ENCODE data around the gene NDUFS3.
A peak's percentile ranks its signal among the peaks of the same experiment; 100 is the strongest.

The NDUFS3 gene

DNA sequence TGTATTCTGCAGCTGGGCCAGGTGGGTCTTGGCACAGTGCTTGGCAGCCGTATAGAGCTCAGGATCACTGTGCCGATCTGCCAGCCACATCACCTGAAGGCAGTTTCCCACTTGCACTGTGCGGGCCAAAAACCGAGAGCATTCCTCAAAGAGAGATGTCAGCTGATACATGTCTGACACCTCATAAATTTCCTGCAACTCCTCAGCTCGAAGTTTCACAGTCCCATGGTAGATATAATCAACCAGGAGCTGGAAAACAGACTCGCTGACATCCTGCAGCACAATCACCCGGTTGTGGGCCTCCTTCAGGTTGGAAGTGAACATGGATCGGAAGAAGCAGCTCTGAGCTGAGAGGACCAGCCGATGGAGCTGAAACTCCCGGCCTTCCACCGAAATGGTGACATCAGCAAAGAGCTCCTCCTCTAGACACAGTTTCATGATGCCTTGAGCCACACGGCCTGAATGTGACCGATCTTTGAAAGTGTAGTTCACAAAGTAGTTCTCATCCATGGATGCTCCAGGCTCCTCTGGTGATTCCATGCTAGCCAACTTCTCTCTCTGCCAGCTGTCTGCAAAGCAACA is 1.3 kb upstream of the NDUFS3 start:
- peaks cover 64 to 79% (median 76%) of the 10 kb centered on the region in 11 experiments for H3K36me3 ChIP-seq

DNA sequence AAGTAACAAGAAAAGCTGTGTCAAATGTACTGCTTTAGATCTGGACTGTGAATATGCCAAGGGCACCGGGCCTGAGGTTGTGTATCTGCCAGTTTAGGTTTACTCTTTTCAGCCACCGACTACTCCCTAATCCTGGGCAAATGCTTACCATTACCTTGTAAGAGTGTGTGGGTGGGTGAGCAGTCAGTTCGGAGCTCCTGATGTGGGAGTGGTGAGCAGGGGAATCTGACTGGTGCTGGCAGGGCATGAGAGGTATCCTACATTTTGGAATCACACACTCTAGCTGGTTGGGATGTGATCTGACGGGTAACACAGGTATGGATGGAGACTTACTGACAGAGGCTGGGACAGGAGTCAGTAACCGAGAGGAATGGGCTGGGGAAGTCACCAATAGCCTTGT is 5.0 kb downstream of the NDUFS3 start:
- Histone ChIP-seq H3K4me3 (no peak overlapping the region), H3K9me3 (replicated peaks in 1 of 11) (no peaks in the 10 kb centered on the region), H3K36me3 (peaks cover 52 to 70% (median 62%) of the 10 kb centered on the region in 11 experiments), H3K4me2 (no peak overlapping the region), H3K27ac (no peak overlapping the region), H3K9ac (no peak overlapping the region), H3K4me1 (peaks cover 24 to 35% (median 27%) of the 10 kb centered on the region in 10 experiments), H4K20me1 (peaks cover 0 to 52% (median 13%) of the 10 kb centered on the region in 11 experiments; a peak in 11 of 22 replicates), H3K27me3 (no peaks in the 10 kb centered on the region)
- TF ChIP-seq Cebpa-rat (IDR thresholded peaks at IDR 0.05) = no peak

More for the DNA sequence above, 1.3 kb upstream of the NDUFS3 start:
- Histone ChIP-seq H3K9me3 (replicated peaks in 1 of 11) (no peaks in the 10 kb centered on the region), H3K9ac (peak overlapping the region; percentile 91 to 98 (median 94); a peak in 20 of 22 replicates), H3K4me2 (peak overlapping the region; percentile 75 to 99 (median 94)), H3K4me3 (peak overlapping the region; percentile 86 to 100 (median 95)), H3K27ac (peak overlapping the region in 2 of 11 experiments; percentile 88 to 94; a peak in 3 of 22 replicates), H4K20me1 (peaks cover 11 to 57% (median 17%) of the 10 kb centered on the region in 11 experiments; a peak in 17 of 22 replicates), H3K4me1 (peaks cover 32 to 36% (median 34%) of the 10 kb centered on the region in 10 experiments), H3K27me3 (no peaks in the 10 kb centered on the region)
- no peak for TF ChIP-seq Cebpa-rat (IDR thresholded peaks at IDR 0.05)

DNA sequence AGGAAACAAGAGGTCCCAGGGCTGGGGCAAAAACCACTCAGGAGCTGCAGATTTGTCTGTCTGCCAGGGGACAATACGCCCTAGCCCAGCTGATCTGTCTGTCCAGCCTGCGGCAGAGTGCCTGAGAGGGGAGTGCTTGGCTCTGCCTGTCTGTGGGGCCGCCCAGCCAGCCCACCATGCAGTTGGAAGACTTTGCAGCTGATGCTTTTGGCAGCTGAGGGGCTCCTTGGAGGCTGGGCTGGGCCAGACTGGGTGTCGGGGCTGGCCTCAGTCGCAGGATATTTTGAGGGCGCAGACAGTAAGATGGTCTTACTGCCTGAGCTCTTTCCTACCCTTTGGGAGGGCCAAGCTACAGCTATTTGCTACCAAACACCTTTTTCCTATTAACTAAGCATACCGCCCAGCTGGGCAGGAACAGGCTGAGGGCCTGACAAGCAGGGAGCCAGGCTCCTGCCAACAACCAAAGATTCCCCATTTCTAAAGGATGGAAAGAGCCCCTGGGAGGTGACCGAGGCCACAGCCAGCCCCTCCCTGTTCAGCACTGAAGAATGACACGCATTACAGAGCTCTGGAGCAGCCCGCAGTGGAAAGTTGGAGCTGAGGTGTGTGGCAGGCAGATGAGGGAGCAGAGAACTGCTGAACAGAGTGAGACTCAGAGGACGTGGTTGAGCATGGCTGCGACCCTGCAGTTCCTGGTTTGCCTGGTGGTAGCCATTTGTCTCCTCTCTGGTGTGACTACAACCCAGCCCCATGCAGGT is 7.4 kb downstream of the NDUFS3 start, which contains the start of gene FAM180B:
FAM180B (plus strand) TSS at position 581 of the 758 bp plus-strand sequence; CDS start at position 672, 91 bp downstream.
- H3K4me1 ChIP-seq = peaks cover 17 to 26% (median 23%) of the 10 kb centered on the region in 10 experiments
- peak within 1 kb of the TSS in 8 of 11 experiments; percentile 13 to 49 (median 30); a peak in 6 of 22 replicates for H3K27ac ChIP-seq
- 0 out of 22 replicates have a peak, but pooled peaks cover 0 to 2% (median 0%) of the 10 kb centered on the region in 11 experiments for H3K27me3 ChIP-seq

DNA sequence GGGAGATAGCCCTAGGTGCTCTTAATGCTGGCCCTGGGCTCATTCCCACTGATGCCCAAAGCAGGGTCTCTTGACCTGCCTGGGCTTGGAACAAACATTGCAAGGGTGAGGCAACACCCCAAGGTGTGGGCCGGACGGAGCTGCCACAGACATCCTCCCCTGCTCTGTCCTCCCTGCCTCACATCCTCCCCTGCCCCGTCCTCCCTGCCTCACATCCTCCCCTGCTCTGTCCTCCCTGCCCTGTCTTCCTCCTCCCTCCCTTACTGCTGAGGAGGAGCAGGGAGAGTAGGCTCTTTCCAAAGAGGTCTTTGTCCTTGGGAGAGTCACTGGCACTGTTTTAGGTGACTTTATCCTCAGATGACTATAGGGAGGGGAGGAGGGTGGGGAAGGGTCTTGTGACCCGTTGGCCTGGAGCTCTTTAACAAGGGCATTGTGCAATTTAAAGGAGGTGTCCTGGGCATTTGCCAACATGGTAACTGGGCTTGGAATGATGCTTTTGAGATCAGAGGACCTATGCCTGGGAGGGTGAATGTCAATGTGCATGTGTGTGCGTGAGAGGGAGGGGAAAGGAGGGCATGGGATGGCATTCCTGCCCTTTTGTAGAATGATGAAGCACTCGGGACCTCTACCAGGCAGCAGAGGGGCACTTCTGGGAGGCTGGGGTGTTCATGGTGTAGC is 8.3 kb downstream of the NDUFS3 start:
- H3K27me3 ChIP-seq = peaks cover 4 to 11% (median 7%) of the 10 kb centered on the region in 11 experiments
- peak overlapping the region; percentile 4 to 83 (median 41); a peak in 17 of 22 replicates for H3K4me2 ChIP-seq
- peaks cover 26 to 35% (median 32%) of the 10 kb centered on the region in 10 experiments for H3K4me1 ChIP-seq
- H3K36me3 ChIP-seq = peaks cover 32 to 57% (median 43%) of the 10 kb centered on the region in 11 experiments
- H3K4me3 ChIP-seq = no peak overlapping the region
- peaks cover 0 to 28% (median 13%) of the 10 kb centered on the region in 11 experiments; a peak in 11 of 22 replicates for H4K20me1 ChIP-seq
- peak overlapping the region in 8 of 11 experiments; percentile 13 to 49 (median 30); a peak in 6 of 22 replicates for H3K27ac ChIP-seq
- no peak for TF ChIP-seq Cebpa-rat (IDR thresholded peaks at IDR 0.05)
- peaks cover 0 to 7% (median 0%) of the 10 kb centered on the region in 11 experiments; a peak in 2 of 22 replicates for H3K9me3 ChIP-seq (replicated peaks in 1 of 11)
- no peak overlapping the region for H3K9ac ChIP-seq

More for the DNA sequence above, 7.4 kb downstream of the NDUFS3 start, which contains the start of gene FAM180B:
- Histone ChIP-seq H3K4me3 (no peak within 1 kb of the TSS), H3K9me3 (replicated peaks in 1 of 11) (peaks cover 0 to 7% (median 0%) of the 10 kb centered on the region in 11 experiments; a peak in 2 of 22 replicates), H4K20me1 (peaks cover 0 to 34% (median 13%) of the 10 kb centered on the region in 11 experiments; a peak in 11 of 22 replicates), H3K4me2 (peak within 1 kb of the TSS; percentile 4 to 83 (median 41); a peak in 16 of 22 replicates), H3K9ac (peak within 1 kb of the TSS in 1 of 11 experiments; percentile 8; a peak in 1 of 22 replicates), H3K36me3 (peaks cover 41 to 66% (median 52%) of the 10 kb centered on the region in 11 experiments)
- no peak for TF ChIP-seq Cebpa-rat (IDR thresholded peaks at IDR 0.05)

DNA sequence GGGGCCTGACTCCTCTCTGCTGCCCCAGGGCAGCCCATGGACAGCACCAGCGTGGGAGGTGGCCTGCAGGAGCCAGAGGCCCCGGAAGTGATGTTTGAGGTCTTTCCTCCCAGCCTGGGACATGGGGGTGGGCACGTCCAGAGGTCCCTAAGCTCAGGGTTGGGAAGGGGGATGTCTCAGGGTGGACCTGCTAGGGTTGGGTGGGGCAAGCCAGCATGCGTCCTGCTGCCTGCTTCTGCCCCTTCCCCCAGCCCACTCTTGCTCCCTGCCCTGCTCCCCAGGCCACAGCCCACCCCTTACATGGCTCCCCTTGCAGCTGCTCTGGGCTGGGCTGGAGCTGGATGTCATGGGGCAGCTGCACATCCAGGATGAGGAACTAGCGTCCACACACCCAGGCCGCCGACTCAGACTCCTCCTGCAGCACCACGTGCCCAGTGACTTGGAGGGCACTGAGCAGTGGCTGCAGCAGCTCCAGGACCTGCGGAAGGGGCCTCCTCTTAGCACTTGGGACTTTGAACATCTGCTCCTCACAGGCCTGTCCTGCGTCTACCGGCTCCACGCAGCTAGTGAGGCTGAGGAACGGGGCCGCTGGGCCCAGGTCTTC is 9.0 kb downstream of the NDUFS3 start:
- no peak for TF ChIP-seq Cebpa-rat (IDR thresholded peaks at IDR 0.05)
- peak overlapping the region; percentile 4 to 83 (median 41); a peak in 18 of 22 replicates for H3K4me2 ChIP-seq
- H3K4me1 ChIP-seq = peaks cover 32 to 41% (median 38%) of the 10 kb centered on the region in 10 experiments
- H3K9me3 ChIP-seq (replicated peaks in 1 of 11) = peaks cover 0 to 7% (median 0%) of the 10 kb centered on the region in 11 experiments; a peak in 2 of 22 replicates
- H3K27ac ChIP-seq = peak overlapping the region in 8 of 11 experiments; percentile 13 to 49 (median 30); a peak in 7 of 22 replicates
- H4K20me1 ChIP-seq = peaks cover 0 to 22% (median 12%) of the 10 kb centered on the region in 11 experiments; a peak in 11 of 22 replicates
- H3K4me3 ChIP-seq = no peak overlapping the region
- H3K9ac ChIP-seq = peak overlapping the region in 2 of 11 experiments; percentile 15 to 33; a peak in 1 of 22 replicates
- peaks cover 25 to 51% (median 37%) of the 10 kb centered on the region in 11 experiments for H3K36me3 ChIP-seq
- H3K27me3 ChIP-seq = peaks cover 10 to 17% (median 14%) of the 10 kb centered on the region in 11 experiments

DNA sequence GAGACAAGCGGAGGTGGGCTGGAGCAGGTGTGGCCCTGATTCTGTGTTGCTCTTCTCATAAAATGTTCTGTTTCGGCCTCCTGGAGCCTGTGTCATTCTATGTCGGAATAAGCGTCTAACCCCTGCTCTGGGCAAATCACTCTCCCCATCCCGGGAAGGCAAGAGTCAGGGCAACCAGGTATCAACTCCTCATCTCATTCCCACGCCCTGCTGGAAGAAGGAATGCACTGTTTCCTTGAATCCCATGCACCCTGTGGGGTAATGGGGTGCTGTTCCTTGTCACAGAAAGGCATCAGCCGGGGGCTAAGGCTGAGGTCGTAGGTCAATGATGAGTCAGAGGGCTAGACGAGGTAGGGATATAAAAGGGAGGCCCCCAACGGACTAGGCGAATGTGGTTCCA is 10.2 kb downstream of the NDUFS3 start:
- Histone ChIP-seq H3K27ac (no peak overlapping the region), H3K4me3 (no peak overlapping the region), H3K4me1 (peaks cover 41 to 54% (median 51%) of the 10 kb centered on the region in 10 experiments), H4K20me1 (peaks cover 0 to 18% (median 7%) of the 10 kb centered on the region in 11 experiments; a peak in 9 of 22 replicates), H3K9ac (no peak overlapping the region), H3K9me3 (replicated peaks in 1 of 11) (peaks cover 0 to 7% (median 0%) of the 10 kb centered on the region in 11 experiments; a peak in 2 of 22 replicates), H3K27me3 (peaks cover 23 to 30% (median 27%) of the 10 kb centered on the region in 11 experiments), H3K36me3 (peaks cover 12 to 38% (median 24%) of the 10 kb centered on the region in 11 experiments), H3K4me2 (no peak overlapping the region)
- no peak for TF ChIP-seq Cebpa-rat (IDR thresholded peaks at IDR 0.05)

DNA sequence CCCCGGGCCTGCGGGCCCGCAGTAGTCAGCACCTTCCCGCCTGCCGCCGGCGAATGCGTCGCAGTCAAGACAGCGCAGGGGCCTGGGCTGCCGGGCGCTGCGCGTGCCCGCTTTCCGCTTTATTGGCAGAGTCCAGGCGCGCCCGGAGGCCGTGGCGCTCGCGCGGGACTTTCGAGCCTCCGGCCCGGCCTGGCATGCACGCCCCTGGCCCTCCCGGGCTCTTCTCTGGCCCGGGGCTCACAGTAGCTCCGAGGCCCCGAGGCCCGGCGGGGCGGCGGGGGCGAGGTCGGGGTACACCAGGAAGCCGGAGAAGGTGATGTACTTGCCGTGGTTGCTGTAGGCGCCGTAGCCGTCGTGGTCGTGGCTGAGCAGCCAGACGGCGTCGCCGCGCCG is 10.7 kb downstream of the NDUFS3 start:
- Histone ChIP-seq H3K4me2 (no peak overlapping the region), H4K20me1 (peaks cover 0 to 21% (median 5%) of the 10 kb centered on the region in 11 experiments; a peak in 9 of 22 replicates), H3K27ac (no peak overlapping the region), H3K36me3 (peaks cover 8 to 33% (median 19%) of the 10 kb centered on the region in 11 experiments), H3K9ac (no peak overlapping the region), H3K9me3 (replicated peaks in 1 of 11) (peaks cover 0 to 7% (median 0%) of the 10 kb centered on the region in 11 experiments; a peak in 2 of 22 replicates), H3K4me1 (peaks cover 41 to 54% (median 52%) of the 10 kb centered on the region in 10 experiments), H3K4me3 (no peak overlapping the region), H3K27me3 (peaks cover 28 to 35% (median 31%) of the 10 kb centered on the region in 11 experiments)
- no peak for TF ChIP-seq Cebpa-rat (IDR thresholded peaks at IDR 0.05)
